Ovary (tissue), 9 donors: ENCODE results near the gene ASH1L. TPM values are rescaled to one million over a fixed set of nuclear protein-coding genes. Genes with fewer than 3 reads are reported as not detected.
A peak's percentile ranks its signal among the peaks of the same experiment; 100 is the strongest.
"Not testable (repeated sequence)": the region's sequence is repeated elsewhere in the genome, so short reads cannot be mapped to it uniquely, and the experiment has no call there.

Experiments used
- DNase-seq, 5 donors: peaks; one replicate each; pipeline ENCODE4 v3.0.0-alpha.2; 2019 to 2020
- H3K27ac ChIP-seq, 2 donors: fragments of 200-600 bp; one replicate each; pipeline versions ENCODE4 v1.5.1 to v1.8.0; 2019 to 2022
- H3K27me3 ChIP-seq: fragments of 200-600 bp; one replicate; pipeline ENCODE4 v1.8.0; 2022
- H3K36me3 ChIP-seq: fragments of 200-600 bp; sonication (generic); one replicate; pipeline ENCODE4 v1.5.1; 2019
- H3K4me1 ChIP-seq: one replicate; pipeline ENCODE4 v1.8.1; 2013; ENCODE audit warnings: mild to moderate bottlenecking, moderate library complexity; ENCODE audit not compliant: insufficient read depth
- H3K4me3 ChIP-seq: fragments of 200-600 bp; sonication (generic); one replicate; pipeline ENCODE4 v1.5.1; 2017
- H3K9me3 ChIP-seq, 2 donors: fragments of 200-600 bp in 1 of 2; sonication (generic) in 1 of 2; one replicate each; pipeline versions ENCODE4 v1.5.1 to v1.8.1; 2013 to 2019; ENCODE audit warnings: mild to moderate bottlenecking in 1 of 2, moderate library complexity in 1 of 2
- CTCF ChIP-seq, 3 donors: fragments of 450-650 bp in 2 of 3; fragments of 200-600 bp in 1 of 3; IDR thresholded peaks; one replicate each; pipeline versions ENCODE4 v1.5.1 to v1.8.0; 2016 to 2022; ENCODE audit warnings: antibody characterized with exemption in 3 of 3, mild to moderate bottlenecking in 1 of 3
- EP300 ChIP-seq: sonication (generic); formaldehyde crosslinking; IDR thresholded peaks from one replicate; pipeline ENCODE4 v1.6.1; 2017; ENCODE audit warnings: antibody characterized with exemption
- POLR2A ChIP-seq: fragments of 450-650 bp; IDR thresholded peaks from one replicate; pipeline ENCODE4 v1.6.1; 2017; ENCODE audit warnings: antibody characterized with exemption, mild to moderate bottlenecking, moderate library complexity
- WGBS, 3 donors: extraction: QIAGEN DNeasy Blood & Tissue Kit in 1 of 3; methylation state at CpG; one replicate each; pipeline versions ENCODE4 v1.1.5 to v1.1.7; 2013 to 2017; 5-methylcytosine and 5-hydroxymethylcytosine counted together
- intact Hi-C, 4 donors: fragments of 100-400 bp; cut with DNase I; formaldehyde crosslinking; loops; one replicate each; pipeline versions ENCODE4 v1.11.0 to v1.15.1; 2022 to 2023
- polyA plus RNA-seq, 2 donors: library from polyadenylated mRNA; stranded (reverse); fragments of 200-250 nt in 1 of 2; fragments of 350-450 nt in 1 of 2; fragmentation: Illumina TruSeq in 1 of 2; extraction: RNeasy Lipid Tissue Mini Kit (QIAGEN cat#74804) in 1 of 2; gene quantifications; one replicate each; pipeline ENCODE4 v1.2.3, GENCODE V29; 2013 to 2014
- total RNA-seq, 7 donors: library from RNA; depleted of rRNA in 2 of 7; stranded (reverse); fragments of >200 nt in 2 of 7; fragmentation: NEBNext Ultra II Directional in 3 of 7; extraction: Animal tissue kit (Norgen Biotek cat#: 25700) in 3 of 7; gene quantifications; one replicate each; pipeline versions ENCODE4 v1.1.0 to v1.2.4, GENCODE V29; 2016 to 2023
- donor health status: DM: no; HTN: no; CAD: no; lungs with moderate emphysema.
- donor health status: DM: no; HTN: no; CAD: no.
- donor health status: Bipolar disorder and iron deficiency.
- donor health status: DM: yes; HTN: yes; CAD: no.
- donor health status: DM: no; HTN: no; CAD: no.
- donor health status: DM: yes; HTN: yes; CAD: no.

The ASH1L gene
- total and polyA plus RNA-seq, 9 donors = 16.2 to 98.4 (median 63.8) TPM

DNA sequence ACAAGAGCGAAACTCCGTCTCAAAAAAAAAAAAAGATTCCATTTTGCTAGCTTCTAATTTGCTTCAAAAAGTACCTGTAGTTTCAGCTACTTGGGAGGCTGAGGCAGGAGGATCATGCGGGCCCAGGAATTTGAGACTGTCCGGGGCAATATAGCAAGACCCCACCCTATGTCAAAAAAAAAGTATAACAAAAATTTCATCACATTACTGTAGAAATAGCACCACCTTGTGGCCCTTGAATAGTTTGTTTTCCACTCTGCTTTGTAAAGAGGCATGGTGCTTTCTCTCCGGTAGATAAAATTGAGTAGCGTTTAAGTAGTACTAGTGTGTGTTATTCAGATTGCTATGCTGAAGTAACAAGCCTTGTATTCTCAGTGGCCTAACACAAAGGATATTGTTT, 29.2 kb upstream of the ASH1L start:
- Histone ChIP-seq H3K36me3 (no peaks in the 10 kb centered on the region), H3K27me3 (no peaks in the 10 kb centered on the region), H3K27ac (no peak overlapping the region), H3K4me3 (no peak overlapping the region), H3K9me3 (no peaks in the 10 kb centered on the region), H3K4me1 (no peaks in the 10 kb centered on the region)
- no peak for DNase-seq
- WGBS, 3 donors = 31 to 34% (median 33%) methylated on average over 6 of the region's 6 CpGs
- TF ChIP-seq EP300 (no peak), CTCF (IDR thresholded peaks at IDR 0.05) (peak; percentile 21 to 46 (median 34))
- intact Hi-C loops = loop anchor here in 1 of 4 donors (5.0 to 10.0 kb wide), 2 partner anchors 339 to 417 kb away; partner anchors contain the start of genes KRTCAP2 and TRIM46

DNA sequence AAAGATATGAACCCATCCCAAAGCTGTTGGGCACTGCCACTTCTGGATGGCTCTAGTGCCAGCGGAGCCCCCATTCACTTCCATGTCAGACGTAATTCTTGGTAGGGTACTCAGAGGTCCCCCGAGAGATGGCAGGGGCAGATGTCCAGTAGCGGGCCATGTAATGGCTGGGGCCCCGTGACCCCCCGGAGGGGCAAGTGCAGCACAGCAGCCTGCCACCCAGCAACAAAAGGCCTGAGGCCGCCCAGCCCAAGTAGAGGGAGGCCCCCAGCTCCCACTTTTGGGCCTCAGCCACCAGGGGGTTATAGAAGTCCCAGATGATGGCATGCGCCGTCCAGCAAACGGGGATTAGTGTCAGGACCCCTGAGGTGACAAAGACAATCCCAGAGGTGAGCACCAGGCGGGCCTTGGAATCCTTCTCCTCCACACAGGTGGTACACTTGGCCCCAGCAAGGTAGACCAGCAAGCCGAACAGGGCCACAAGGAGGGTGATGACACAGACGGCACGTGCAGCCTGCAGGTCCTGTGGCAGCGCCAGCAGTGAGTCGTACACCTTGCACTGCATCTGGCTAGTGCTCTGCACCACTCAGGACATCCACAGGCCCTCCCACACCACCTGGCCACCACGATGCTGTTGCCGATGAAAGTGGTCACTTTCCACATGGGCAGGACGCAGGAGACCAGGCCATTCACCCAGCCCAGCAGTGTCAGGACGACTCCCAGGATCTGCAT, 28.1 kb upstream of the ASH1L start:
- intact Hi-C loops = loop anchor here in 1 of 4 donors (5.0 to 10.0 kb wide), 2 partner anchors 338 to 416 kb away; partner anchors contain the start of genes KRTCAP2 and TRIM46
- WGBS, 3 donors = 87 to 91% (median 87%) methylated on average over 17 to 20 of the region's 20 CpGs

DNA sequence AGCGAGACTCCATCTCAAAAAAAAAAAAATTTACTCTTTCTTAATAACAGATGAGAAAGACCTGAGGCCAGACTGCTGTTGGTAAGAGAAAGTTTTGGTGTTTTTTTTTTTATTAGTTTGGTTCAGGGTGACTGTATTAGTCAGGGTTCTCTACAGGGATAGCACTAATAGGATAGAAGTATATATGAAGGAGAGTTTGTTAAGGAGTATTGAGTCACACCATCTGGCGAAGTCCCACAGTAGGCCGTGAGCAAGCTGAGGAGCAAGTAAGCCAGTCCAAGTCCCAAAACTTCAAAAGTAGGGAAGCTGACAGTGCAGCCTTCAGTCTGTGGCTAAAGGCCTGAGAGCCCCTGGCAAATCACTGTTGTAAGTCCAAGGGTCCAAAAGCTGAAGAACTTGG, 26.7 kb upstream of the ASH1L start:
- H3K4me1 ChIP-seq, DNase-seq, H3K9me3 ChIP-seq, H3K27ac ChIP-seq, intact Hi-C loops, H3K36me3 ChIP-seq, H3K4me3 ChIP-seq, H3K27me3 ChIP-seq: not testable (repeated sequence)
- 78 to 94% (median 81%) methylated on average over 3 of the region's 3 CpGs for WGBS, 3 donors

More for the DNA sequence above, 28.1 kb upstream of the ASH1L start:
- not testable (repeated sequence) for H3K36me3 ChIP-seq, H3K9me3 ChIP-seq, H3K27me3 ChIP-seq, H3K27ac ChIP-seq, H3K4me1 ChIP-seq, DNase-seq, H3K4me3 ChIP-seq

DNA sequence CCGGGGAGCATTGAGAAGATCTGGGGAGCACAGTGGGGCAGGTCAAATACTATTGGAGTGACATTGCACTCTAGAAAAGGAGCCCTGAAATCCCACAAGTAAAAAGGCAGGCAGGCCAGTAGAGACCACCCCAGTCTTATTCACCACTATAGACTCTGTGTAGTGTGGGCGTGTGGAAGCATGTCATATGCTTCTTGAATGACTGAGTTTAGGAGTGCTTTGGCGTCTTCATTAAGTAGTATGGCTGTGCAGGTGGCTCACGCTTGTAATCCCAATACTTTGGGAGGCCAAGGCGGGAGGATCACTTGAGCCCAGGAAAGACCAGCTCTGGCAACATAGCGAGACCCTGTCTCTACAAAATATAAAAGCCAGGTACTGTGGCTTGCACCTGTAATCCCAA, 21.2 kb upstream of the ASH1L start:
- DNase-seq, H3K9me3 ChIP-seq, H3K4me3 ChIP-seq, H3K4me1 ChIP-seq, H3K36me3 ChIP-seq, H3K27me3 ChIP-seq, intact Hi-C loops, H3K27ac ChIP-seq: not testable (repeated sequence)
- WGBS, 3 donors = 93 to 97% (median 94%) methylated on average over 5 to 6 of the region's 6 CpGs

- H3K36me3 ChIP-seq, H3K27ac ChIP-seq, DNase-seq, H3K27me3 ChIP-seq, H3K4me3 ChIP-seq, H3K9me3 ChIP-seq, H3K4me1 ChIP-seq, intact Hi-C loops: not testable (repeated sequence)
- 94 to 100% (median 95%) methylated on average over 6 of the region's 6 CpGs for WGBS, 3 donors
Observed at GRCh38 chr1:155575608-155576007, 13.0 kb upstream of the ASH1L start.

GRCh38 chr1:155574077-155574476, 11.5 kb upstream of the ASH1L start:
- DNase-seq = no peak
- Histone ChIP-seq H3K36me3 (no peaks in the 10 kb centered on the region), H3K4me3 (no peak overlapping the region), H3K27ac (no peak overlapping the region), H3K4me1 (no peaks in the 10 kb centered on the region), H3K9me3 (no peaks in the 10 kb centered on the region), H3K27me3 (no peaks in the 10 kb centered on the region)
- WGBS, 3 donors = 93 to 97% (median 95%) methylated on average over 3 of the region's 3 CpGs
- TF ChIP-seq POLR2A = no peak
- no peak for TF ChIP-seq CTCF (IDR thresholded peaks at IDR 0.05)
- TF ChIP-seq EP300 = no peak
- intact Hi-C loops = no loop called here
